AML-193 (cell line): Measurements from ENCODE around the gene NUP188.
"Not testable (repeated sequence)": the region's sequence is repeated elsewhere in the genome, so short reads cannot be mapped to it uniquely, and the experiment has no call there.

ENCODE experiments used
- DNase-seq, 2 experiments: peaks; one replicate each; lab custom pipeline; 2025; lab: John Stamatoyannopoulos, UW

NUP188 gene

GRCh38 chr9:128945798-128946501 is 1.5 kb upstream of the NUP188 start:
- DNase-seq = no peak

DNA sequence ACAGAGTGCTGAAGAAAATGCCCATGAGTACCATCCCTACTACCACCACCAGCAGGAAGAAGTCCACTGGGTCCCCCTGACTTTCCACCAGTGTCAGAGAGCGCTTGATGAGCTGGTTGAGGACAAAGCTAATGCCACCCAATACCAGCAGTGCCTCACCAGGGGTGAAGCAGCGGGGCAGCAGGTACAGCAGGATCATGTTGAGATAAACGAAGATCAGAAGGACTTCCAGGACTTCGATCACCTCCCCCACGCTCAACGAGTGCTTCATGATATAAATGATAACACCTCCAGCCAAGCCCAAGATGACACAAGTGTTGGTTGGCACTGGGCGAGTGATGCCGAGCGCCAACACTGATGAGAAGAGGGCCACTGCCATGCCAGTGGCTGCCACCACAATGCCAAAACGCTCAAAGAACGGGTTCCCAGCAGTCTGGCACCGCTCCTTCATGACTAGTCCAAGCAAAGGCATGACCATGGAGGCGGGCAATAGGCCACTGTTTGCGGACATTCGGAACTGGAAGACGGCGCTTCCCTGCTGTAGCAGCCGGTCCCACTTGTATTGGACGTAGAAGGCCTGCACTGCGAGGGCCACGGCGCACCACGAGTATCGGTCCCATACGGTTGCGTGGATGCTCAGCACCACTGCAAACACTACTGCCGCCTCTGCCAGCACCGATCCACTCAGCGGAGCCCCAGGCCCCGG is 775 bp upstream of the NUP188 start:
- DNase-seq = no peak

- DNase-seq = no peak
These were observed 297 bp upstream of the NUP188 start for GRCh38 chr9:128947277-128947526.

DNA sequence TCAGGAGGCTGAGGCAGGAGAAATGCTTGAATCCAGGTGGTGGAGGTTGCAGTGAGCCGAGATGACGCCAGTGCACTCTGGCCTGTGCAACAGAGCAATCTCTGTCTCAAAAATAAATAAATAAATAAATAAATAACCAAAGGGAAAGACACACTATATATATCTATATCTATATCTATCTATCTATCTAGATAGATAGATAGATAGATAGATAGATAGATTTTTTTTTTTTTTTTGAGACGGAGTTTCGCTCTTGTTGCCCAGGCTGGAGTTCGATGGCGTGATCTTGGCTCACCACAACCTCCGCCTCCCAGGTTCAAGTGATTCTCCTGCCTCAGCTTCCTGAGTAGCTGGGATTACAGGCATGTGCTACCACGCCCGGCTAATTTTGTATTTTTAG is 13.9 kb downstream of the NUP188 start:
- not testable (repeated sequence) for DNase-seq

- DNase-seq = no peak
These were observed 22.0 kb downstream of the NUP188 start for GRCh38 chr9:128969491-128969890.

DNA sequence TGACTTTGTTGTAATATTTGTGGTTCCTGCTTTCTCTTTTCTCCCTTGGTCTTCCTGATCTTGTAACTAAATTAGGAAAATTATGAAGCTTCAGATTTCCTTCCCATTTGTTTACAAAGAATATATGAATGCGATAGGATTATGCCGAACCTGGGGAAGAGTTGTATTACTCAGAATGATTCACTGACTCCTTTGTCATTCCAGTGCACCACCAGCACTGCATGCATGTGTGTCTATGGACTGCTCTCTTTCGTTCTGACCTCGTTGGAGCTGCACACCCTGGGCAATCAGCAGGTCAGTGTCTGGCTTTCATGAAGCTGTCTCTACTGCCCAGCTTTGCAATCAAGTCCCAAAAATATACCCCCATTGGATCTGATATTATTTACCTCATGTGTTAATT is 25.5 kb downstream of the NUP188 start:
- DNase-seq = no peak

- no peak for DNase-seq
These were observed 31.6 kb downstream of the NUP188 start for GRCh38 chr9:128979111-128979510.

GRCh38 chr9:128983536-128983935 is 36.0 kb downstream of the NUP188 start:
- no peak for DNase-seq

- DNase-seq = no peak
These were observed 39.2 kb downstream of the NUP188 start for GRCh38 chr9:128986671-128987070.

GRCh38 chr9:128987805-128988204 is 40.3 kb downstream of the NUP188 start:
- no peak for DNase-seq

DNA sequence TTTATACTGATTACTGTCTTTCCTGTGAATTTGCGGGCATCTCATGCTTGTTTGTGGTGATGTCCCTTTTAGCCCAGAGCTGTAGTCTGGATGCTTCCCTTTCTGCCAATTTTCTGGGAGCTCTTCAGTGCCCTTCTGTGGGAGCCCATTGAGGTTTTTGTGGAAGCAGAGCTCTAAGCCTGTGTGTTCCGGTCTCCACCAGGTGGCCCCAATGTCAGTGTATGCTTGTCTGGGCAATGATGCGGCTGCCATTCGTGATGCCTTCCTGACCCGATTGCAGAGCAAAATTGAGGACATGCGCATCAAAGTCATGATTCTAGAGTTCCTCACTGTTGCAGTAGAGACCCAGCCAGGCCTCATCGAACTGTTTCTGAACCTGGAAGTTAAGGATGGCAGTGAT is 45.5 kb downstream of the NUP188 start:
- DNase-seq = peak in 1 of 2 experiments; percentile 5

- no peak for DNase-seq
These were observed 48.3 kb downstream of the NUP188 start for GRCh38 chr9:128995791-128996190.

- no peak for DNase-seq
These were observed 51.0 kb downstream of the NUP188 start for GRCh38 chr9:128998462-128998861.

GRCh38 chr9:128999581-129000206 is 52.2 kb downstream of the NUP188 start:
- no peak for DNase-seq

DNA sequence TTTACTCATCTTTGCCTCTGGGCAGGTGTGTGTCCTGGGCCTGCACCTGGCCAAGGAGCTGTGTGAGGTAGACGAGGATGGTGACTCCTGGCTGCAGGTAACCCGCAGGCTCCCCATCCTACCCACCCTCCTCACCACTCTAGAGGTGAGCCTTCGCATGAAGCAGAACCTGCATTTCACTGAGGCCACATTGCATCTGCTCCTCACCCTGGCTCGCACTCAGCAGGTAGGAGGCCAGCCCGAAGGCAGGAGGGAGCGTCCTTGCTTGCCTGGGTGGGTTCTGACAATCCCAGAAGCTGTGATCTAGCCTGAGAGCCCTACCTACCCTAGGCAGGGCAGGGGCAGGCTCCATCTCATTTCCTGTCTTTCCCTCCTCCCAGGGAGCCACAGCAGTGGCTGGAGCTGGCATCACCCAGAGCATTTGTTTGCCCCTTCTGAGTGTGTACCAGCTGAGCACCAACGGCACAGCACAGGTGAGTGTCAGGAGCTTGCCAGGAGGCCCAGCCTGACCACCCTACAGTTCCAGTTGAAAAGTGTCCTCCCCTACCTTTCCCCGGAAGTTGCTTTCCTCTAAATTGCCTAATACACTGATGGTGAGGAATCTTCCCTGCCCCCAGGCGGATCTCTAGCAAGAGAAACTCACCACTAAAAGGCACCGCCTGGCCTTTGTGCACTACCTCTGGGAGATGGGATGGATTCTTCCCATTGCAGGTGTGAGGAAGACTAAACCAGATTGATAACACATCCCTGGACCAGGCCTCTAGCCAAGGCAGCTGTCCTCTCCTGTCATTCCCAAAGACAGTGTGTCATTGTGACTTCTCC is 54.2 kb downstream of the NUP188 start:
- no peak for DNase-seq

DNA sequence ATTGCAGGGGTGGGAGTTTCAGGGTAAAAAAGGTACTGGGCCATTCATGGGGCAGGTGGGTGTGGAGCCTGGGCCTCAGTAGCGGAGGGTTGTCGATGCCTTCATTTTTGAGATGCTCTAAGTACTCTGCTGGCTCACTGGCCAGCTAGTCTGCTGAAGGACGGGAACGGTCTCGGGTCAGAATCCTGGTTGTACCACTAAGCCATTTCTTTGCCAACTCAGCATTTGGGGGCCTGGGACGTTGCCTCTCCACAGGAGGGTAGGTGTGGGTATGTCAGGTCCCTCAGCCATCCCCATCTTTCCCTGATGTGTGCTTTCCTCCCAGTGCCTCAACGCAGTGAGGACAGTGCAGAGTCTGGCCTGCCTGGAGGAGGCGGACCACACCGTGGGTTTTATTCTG is 55.5 kb downstream of the NUP188 start:
- DNase-seq = no peak

DNA sequence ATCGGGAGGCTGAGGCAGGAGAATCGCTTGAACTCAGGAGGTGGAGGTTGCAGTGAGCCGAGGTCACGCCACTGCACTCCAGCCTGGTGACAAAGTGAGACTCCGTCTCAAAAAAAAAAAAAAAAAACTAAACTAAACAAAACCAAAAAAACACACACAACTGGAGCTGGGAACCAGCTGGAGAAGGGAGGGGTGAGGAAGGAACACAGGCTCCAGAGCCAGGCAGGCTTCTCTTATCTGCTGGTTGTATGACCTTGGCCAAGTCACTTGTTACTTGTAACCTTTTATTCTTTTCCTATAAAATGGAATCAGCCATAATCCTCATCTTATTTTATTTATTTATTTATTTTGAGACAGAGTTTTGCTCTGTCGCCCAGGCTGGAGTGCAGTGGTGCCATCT is 56.7 kb downstream of the NUP188 start:
- DNase-seq = not testable (repeated sequence)

DNA sequence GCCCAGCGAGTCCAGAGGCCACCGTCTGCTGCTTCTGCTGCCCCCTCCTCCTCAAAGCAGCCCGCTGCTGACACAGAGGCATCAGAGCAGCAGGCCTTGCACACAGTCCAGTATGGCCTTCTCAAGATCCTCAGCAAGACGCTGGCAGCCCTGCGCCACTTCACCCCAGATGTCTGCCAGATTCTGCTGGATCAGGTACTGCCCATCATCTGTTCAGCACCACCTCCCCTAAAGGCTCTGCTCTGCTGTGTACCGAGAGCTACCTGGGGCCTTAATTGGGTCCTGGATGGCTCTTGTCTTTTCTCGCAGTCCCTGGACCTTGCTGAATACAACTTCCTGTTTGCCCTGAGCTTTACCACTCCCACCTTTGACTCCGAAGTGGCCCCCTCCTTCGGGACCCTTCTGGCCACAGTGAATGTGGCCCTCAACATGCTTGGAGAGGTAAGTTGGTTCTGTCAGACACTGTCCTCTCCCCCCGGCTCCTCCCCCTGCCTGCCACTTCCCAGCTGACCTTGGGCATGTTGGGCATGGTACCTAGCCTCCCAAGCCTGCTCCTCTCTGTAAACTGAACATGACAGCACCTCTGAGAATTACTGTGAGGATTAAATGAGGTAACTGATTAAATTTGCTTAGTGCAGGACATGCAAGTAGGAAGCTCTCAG is 58.0 kb downstream of the NUP188 start:
- no peak for DNase-seq

GRCh38 chr9:129006328-129007034 is 59.0 kb downstream of the NUP188 start:
- DNase-seq = peak; percentile 65 to 75

GRCh38 chr9:129007035-129007765 is 59.7 kb downstream of the NUP188 start:
- no peak for DNase-seq
